Right kidney (tissue), 1 donor: ENCODE results near the gene CAMK2G.
A peak's percentile ranks its signal among the peaks of the same experiment; 100 is the strongest.
"Not testable (repeated sequence)": the region's sequence is repeated elsewhere in the genome, so short reads cannot be mapped to it uniquely, and the experiment has no call there.

Source experiments
- DNase-seq: peaks from one replicate; pipeline ENCODE4 v3.0.0-alpha.2; 2016

CAMK2G gene

GRCh38 chr10:73905256-73906020 lies 31.1 kb upstream of the CAMK2G start:
- DNase-seq: no peak

- no peak for DNase-seq
These were observed 28.0 kb upstream of the CAMK2G start for GRCh38 chr10:73902351-73902750.

- no peak for DNase-seq
These were observed 26.9 kb upstream of the CAMK2G start for GRCh38 chr10:73901261-73901660.

GRCh38 chr10:73900064-73900463 lies 25.7 kb upstream of the CAMK2G start:
- no peak for DNase-seq

- DNase-seq: no peak
These were observed 25.1 kb upstream of the CAMK2G start for GRCh38 chr10:73899423-73899822.

- no peak for DNase-seq
These were observed 24.5 kb upstream of the CAMK2G start for GRCh38 chr10:73898730-73899410.

- DNase-seq: no peak
These were observed 23.3 kb upstream of the CAMK2G start for GRCh38 chr10:73897693-73898092.

- DNase-seq: not testable (repeated sequence)
These were observed 21.0 kb upstream of the CAMK2G start for GRCh38 chr10:73895381-73895780.

- no peak for DNase-seq
These were observed 20.1 kb upstream of the CAMK2G start for GRCh38 chr10:73894245-73894971.

GRCh38 chr10:73893426-73893825 lies 19.1 kb upstream of the CAMK2G start:
- no peak for DNase-seq

- no peak for DNase-seq
These were observed 18.1 kb upstream of the CAMK2G start for GRCh38 chr10:73892310-73893030.

GRCh38 chr10:73891540-73891939 lies 17.2 kb upstream of the CAMK2G start:
- no peak for DNase-seq

- not testable (repeated sequence) for DNase-seq
These were observed 16.5 kb upstream of the CAMK2G start for GRCh38 chr10:73890830-73891229.

- no peak for DNase-seq
These were observed 15.9 kb upstream of the CAMK2G start for GRCh38 chr10:73890261-73890660.

- not testable (repeated sequence) for DNase-seq
These were observed 15.1 kb upstream of the CAMK2G start for GRCh38 chr10:73889416-73889815.

- no peak for DNase-seq
These were observed 14.7 kb upstream of the CAMK2G start for GRCh38 chr10:73889014-73889413.

- no peak for DNase-seq
These were observed 14.2 kb upstream of the CAMK2G start for GRCh38 chr10:73888514-73888913.

- peak; percentile 50 for DNase-seq
These were observed 13.1 kb upstream of the CAMK2G start for GRCh38 chr10:73887294-73888039.

GRCh38 chr10:73886661-73887293 lies 12.4 kb upstream of the CAMK2G start:
- peak; percentile 41 for DNase-seq

GRCh38 chr10:73886085-73886529 lies 11.8 kb upstream of the CAMK2G start:
- peak; percentile 61 for DNase-seq

- no peak for DNase-seq
These were observed 9.7 kb upstream of the CAMK2G start for GRCh38 chr10:73884017-73884416.
